ENCODE data around the gene VPS37C. TPM values are rescaled to one million over a fixed set of nuclear protein-coding genes. Genes with fewer than 3 reads are reported as not detected.

Gene VPS37C
- total RNA-seq, 4 donors from 2014 or later, result 11.8 to 22.2 (median 13.6) TPM

GRCh38 chr11:61108847-61109585 is 52.2 kb downstream of the VPS37C start:
- DNase-seq (ENCODE audit: low spot score in 2 of 2), result no peak
- Histone ChIP-seq H3K4me1 (no peaks in the 10 kb centered on the region), H3K27me3 (no peaks in the 10 kb centered on the region), H3K36me3 (no peaks in the 10 kb centered on the region), H3K4me3 (no peak overlapping the region), H3K27ac (no peak overlapping the region), H3K9me3 (no peaks in the 10 kb centered on the region)
- 81% methylated on average over 15 of the region's 15 CpGs for WGBS, 2 donors
- no peak for TF ChIP-seq POLR2A (IDR thresholded peaks at IDR 0.05)
- TF ChIP-seq CTCF (IDR thresholded peaks at IDR 0.05), result no peak
- TF ChIP-seq EP300 (IDR thresholded peaks at IDR 0.05), result no peak

DNA sequence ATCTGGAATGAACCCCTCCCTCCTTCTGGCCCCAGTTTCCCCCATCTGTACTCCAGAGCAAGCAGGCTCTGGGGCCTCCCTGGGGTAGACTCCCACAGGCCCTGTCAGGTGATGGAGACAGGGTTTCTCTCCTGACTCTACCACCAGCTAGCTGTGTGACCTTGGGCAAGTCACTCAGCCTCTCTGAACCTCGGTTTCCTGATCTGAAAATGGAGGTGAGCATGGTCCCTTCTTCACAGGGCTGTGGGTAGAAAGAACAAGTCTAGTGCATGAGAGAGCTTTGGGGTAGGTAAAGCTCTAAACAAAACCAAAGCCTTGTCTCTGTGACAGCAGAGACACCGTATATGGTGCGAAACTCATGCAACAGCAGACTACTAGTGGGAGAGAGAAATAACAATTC is 53.3 kb downstream of the VPS37C start:
- no peak for TF ChIP-seq POLR2A (IDR thresholded peaks at IDR 0.05)
- TF ChIP-seq EP300 (IDR thresholded peaks at IDR 0.05), result no peak
- no peaks in the 10 kb centered on the region for H3K9me3 ChIP-seq
- 88 to 95% methylated on average over 3 of the region's 3 CpGs for WGBS, 2 donors
- H3K27ac ChIP-seq, result no peak overlapping the region
- no peak for DNase-seq (ENCODE audit: low spot score in 2 of 2)
- H3K4me1 ChIP-seq, result no peaks in the 10 kb centered on the region
- H3K36me3 ChIP-seq, result no peaks in the 10 kb centered on the region
- H3K4me3 ChIP-seq, result no peak overlapping the region
- no peaks in the 10 kb centered on the region for H3K27me3 ChIP-seq

DNA sequence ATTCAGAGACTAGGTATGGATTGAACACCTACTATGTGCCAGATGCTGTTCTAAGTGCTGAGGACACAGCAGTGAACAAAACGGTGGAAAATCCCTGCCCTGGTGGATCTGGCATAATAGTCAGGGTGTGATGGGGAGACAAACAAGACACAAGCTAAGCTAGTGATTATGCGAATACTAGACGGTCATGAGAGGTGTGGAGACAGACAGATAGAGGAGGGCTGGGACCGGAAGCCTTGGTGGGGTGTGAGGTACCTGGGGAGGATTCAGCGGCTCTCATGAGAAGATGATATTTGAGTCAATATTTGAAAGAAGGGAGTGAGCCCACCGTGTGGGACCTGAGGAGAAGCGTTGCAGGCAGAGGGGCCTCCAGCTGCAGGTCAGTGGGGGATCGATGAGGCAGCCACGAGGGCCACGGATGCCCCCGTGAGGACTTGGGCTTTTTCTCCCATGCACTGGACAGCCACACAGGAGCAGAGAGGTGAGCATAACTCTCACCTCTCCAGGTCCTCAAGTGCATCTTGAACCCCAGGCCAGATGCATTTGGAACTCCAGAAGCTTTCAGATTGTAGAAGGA is 54.2 kb downstream of the VPS37C start:
- H3K4me1 ChIP-seq, result no peaks in the 10 kb centered on the region
- no peaks in the 10 kb centered on the region for H3K9me3 ChIP-seq
- no peak overlapping the region for H3K4me3 ChIP-seq
- H3K36me3 ChIP-seq, result no peaks in the 10 kb centered on the region
- DNase-seq (ENCODE audit: low spot score in 2 of 2), result no peak
- WGBS, 2 donors, result 80% methylated on average over 11 of the region's 11 CpGs
- H3K27me3 ChIP-seq, result no peaks in the 10 kb centered on the region
- TF ChIP-seq POLR2A (IDR thresholded peaks at IDR 0.05) (no peak), EP300 (IDR thresholded peaks at IDR 0.05) (no peak), CTCF (IDR thresholded peaks at IDR 0.05) (no peak)
- H3K27ac ChIP-seq, result no peak overlapping the region

GRCh38 chr11:61106296-61106695 is 54.9 kb downstream of the VPS37C start:
- Histone ChIP-seq H3K36me3 (no peaks in the 10 kb centered on the region), H3K4me1 (no peaks in the 10 kb centered on the region), H3K9me3 (no peaks in the 10 kb centered on the region), H3K27me3 (no peaks in the 10 kb centered on the region), H3K27ac (no peak overlapping the region), H3K4me3 (no peak overlapping the region)
- DNase-seq (ENCODE audit: low spot score in 2 of 2), result no peak
- 78 to 83% methylated on average over 7 of the region's 7 CpGs for WGBS, 2 donors
- no peak for TF ChIP-seq POLR2A (IDR thresholded peaks at IDR 0.05)
- TF ChIP-seq CTCF (IDR thresholded peaks at IDR 0.05), result no peak
- TF ChIP-seq EP300 (IDR thresholded peaks at IDR 0.05), result no peak

DNA sequence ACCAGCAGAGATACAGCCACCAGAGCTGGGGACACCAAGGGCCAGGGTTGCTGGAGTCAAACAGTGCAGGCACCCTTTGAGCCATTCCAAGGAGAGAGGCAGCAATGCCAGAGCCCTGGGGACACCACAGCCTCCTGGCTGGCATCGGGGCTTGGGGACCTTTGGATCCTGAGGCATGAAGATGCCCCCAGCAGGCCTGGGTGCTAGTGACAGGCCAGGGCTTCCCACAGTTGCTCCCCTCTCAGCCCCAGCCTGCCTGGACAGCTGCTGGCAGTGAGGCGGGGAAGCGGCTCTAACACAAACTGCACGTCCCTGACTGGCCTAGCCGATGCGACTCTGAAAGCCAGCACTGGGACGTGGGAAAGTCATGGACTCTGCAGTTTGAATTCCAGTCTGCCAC is 56.3 kb downstream of the VPS37C start:
- 67 to 86% methylated on average over 5 to 6 of the region's 7 CpGs for WGBS, 2 donors
- no peak for DNase-seq (ENCODE audit: low spot score in 2 of 2)
- Histone ChIP-seq H3K27me3 (no peaks in the 10 kb centered on the region), H3K36me3 (no peaks in the 10 kb centered on the region), H3K27ac (no peak overlapping the region), H3K9me3 (no peaks in the 10 kb centered on the region), H3K4me1 (no peaks in the 10 kb centered on the region), H3K4me3 (no peak overlapping the region)
- TF ChIP-seq CTCF (IDR thresholded peaks at IDR 0.05) (no peak), POLR2A (IDR thresholded peaks at IDR 0.05) (no peak), EP300 (IDR thresholded peaks at IDR 0.05) (no peak)

Measured in tibial nerve (tissue), 4 donors.